Skeletal muscle tissue (tissue), 4 donors: ENCODE results near the gene GPX3. TPM values are rescaled to one million over a fixed set of nuclear protein-coding genes. Genes with fewer than 3 reads are reported as not detected.
A peak's percentile ranks its signal among the peaks of the same experiment; 100 is the strongest.

Source experiments
- H3K27ac ChIP-seq: one replicate; pipeline ENCODE4 v1.7.0; 2013; ENCODE audit warnings: mild to moderate bottlenecking, low read depth, low read length, inconsistent platforms
- H3K27me3 ChIP-seq, 3 donors: one replicate each; pipeline ENCODE4 v1.7.0; 2013; ENCODE audit warnings: low read length in 3 of 3; ENCODE audit not compliant: control insufficient read depth in 3 of 3, insufficient read depth in 3 of 3
- H3K36me3 ChIP-seq, 3 donors: one replicate each; pipeline ENCODE4 v1.7.0; 2013; ENCODE audit warnings: low read length in 3 of 3; ENCODE audit not compliant: control insufficient read depth in 3 of 3, insufficient read depth in 3 of 3
- H3K4me1 ChIP-seq, 3 donors: one replicate each; pipeline ENCODE4 v1.7.0; 2013; ENCODE audit warnings: low read length in 3 of 3, mild to moderate bottlenecking in 3 of 3; ENCODE audit not compliant: control insufficient read depth in 3 of 3, insufficient read depth in 3 of 3
- H3K4me3 ChIP-seq, 3 donors: one replicate each; pipeline ENCODE4 v1.7.0; 2013; ENCODE audit warnings: low read length in 3 of 3
- H3K9ac ChIP-seq, 3 donors: one replicate each; pipeline ENCODE4 v1.7.0; 2013; ENCODE audit warnings: low read length in 3 of 3, mild to moderate bottlenecking in 3 of 3, moderate library complexity in 2 of 3, low read depth in 1 of 3
- H3K9me3 ChIP-seq, 3 donors: one replicate each; pipeline ENCODE4 v1.7.0; 2013; ENCODE audit warnings: low read length in 3 of 3; ENCODE audit not compliant: control insufficient read depth in 3 of 3
- total RNA-seq: library from RNA; depleted of rRNA; stranded (reverse); fragments of >200 nt; gene quantifications from one replicate; pipeline ENCODE4 v1.2.3, GENCODE V29; 2014
- donor health status: Osteomylitis.

Gene GPX3
- total RNA-seq, 1 donor from 2014 or later, result 33.4 TPM

DNA sequence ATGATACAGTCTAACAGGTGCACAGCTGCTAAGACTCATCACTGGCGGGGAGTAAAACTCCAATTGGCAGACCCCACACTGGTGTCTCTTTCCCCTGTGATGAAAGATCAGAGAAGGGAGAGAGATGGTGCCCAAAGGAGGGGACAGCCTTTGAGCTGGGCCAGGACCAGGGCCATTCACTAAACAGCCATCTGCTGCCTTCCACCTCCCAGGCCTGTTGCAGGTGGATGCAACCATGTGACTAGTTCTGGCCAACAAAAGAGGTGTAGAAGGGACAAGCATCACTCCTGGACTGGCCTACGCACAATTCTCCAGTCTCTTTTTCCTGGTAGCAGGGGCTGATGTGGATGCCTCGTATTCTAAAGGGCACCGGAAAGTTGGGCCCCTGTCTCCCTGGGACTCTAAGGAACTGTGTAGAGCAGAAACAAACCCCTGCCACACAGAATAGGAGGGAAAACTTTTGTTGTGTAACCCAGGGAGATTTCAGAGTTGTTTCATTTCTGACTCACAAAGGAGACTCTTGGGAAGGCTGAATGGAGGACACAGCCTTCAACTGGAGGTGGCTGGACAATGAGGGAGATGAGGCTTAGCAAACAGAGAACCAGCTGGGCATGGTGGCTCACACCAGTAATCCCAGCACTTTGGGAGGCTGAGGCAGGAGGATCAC is 33.5 kb downstream of the GPX3 start:
- no peak overlapping the region for H3K27ac ChIP-seq

DNA sequence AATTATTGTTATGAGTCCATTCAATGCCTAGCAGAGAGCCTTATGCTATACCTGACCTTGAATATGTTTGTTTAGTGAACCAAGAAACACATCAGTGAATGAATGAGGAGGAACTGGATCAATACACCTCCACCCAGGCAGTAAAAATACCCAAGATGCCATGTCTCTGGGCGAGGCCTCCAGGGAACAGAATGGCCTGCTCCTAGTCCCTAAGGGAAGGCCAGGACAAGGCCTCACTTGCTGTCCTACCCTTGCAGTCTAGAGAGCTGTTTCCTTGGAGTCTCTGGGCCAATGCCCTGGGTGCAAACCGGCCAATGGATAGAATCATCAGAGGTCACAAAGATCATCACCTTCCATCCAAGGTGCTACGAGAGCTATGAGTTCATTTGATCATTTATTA is 34.3 kb downstream of the GPX3 start:
- no peak overlapping the region for H3K27ac ChIP-seq

More for the DNA sequence above, 33.5 kb downstream of the GPX3 start:
- Histone ChIP-seq H3K36me3 (peaks cover 67 to 75% (median 75%) of the 10 kb centered on the region in 3 donors), H3K9me3 (no peaks in the 10 kb centered on the region), H3K4me3 (no peak overlapping the region), H3K27me3 (no peaks in the 10 kb centered on the region), H3K9ac (peak overlapping the region in 1 of 3 donors; percentile 66), H3K4me1 (peaks cover 22 to 36% (median 31%) of the 10 kb centered on the region in 3 donors)

DNA sequence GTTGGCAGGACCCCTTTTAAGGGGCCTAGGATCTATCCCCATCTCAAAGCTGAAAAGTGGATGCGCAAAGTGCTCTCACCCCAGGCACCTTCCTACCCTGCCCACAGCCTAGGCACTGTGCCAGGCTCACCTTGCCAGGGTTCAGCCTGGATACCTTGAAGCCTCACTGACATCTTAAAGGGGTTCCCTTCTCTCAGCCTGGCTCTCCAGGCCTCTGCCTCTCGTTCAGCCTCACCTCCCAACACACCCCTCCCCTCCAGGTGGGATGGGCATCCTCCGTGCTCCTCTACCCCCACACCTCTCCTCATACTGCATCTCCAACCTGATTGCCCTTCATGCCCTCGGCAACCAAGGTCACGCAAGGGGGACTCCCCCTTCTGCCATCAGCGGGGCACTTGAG is 34.9 kb downstream of the GPX3 start:
- H3K27me3 ChIP-seq, result no peaks in the 10 kb centered on the region
- peaks cover 36 to 50% (median 45%) of the 10 kb centered on the region in 3 donors for H3K4me1 ChIP-seq
- H3K9ac ChIP-seq, result peak overlapping the region in 2 of 3 donors; percentile 24 to 25
- H3K9me3 ChIP-seq, result no peaks in the 10 kb centered on the region
- no peak overlapping the region for H3K4me3 ChIP-seq
- peaks cover 62 to 74% (median 67%) of the 10 kb centered on the region in 3 donors for H3K36me3 ChIP-seq
- H3K27ac ChIP-seq, result no peak overlapping the region

More for the DNA sequence above, 34.3 kb downstream of the GPX3 start:
- Histone ChIP-seq H3K4me3 (no peak overlapping the region), H3K27me3 (no peaks in the 10 kb centered on the region), H3K4me1 (peaks cover 30 to 44% (median 38%) of the 10 kb centered on the region in 3 donors), H3K9me3 (no peaks in the 10 kb centered on the region), H3K36me3 (peaks cover 63 to 74% (median 71%) of the 10 kb centered on the region in 3 donors), H3K9ac (no peak overlapping the region)

DNA sequence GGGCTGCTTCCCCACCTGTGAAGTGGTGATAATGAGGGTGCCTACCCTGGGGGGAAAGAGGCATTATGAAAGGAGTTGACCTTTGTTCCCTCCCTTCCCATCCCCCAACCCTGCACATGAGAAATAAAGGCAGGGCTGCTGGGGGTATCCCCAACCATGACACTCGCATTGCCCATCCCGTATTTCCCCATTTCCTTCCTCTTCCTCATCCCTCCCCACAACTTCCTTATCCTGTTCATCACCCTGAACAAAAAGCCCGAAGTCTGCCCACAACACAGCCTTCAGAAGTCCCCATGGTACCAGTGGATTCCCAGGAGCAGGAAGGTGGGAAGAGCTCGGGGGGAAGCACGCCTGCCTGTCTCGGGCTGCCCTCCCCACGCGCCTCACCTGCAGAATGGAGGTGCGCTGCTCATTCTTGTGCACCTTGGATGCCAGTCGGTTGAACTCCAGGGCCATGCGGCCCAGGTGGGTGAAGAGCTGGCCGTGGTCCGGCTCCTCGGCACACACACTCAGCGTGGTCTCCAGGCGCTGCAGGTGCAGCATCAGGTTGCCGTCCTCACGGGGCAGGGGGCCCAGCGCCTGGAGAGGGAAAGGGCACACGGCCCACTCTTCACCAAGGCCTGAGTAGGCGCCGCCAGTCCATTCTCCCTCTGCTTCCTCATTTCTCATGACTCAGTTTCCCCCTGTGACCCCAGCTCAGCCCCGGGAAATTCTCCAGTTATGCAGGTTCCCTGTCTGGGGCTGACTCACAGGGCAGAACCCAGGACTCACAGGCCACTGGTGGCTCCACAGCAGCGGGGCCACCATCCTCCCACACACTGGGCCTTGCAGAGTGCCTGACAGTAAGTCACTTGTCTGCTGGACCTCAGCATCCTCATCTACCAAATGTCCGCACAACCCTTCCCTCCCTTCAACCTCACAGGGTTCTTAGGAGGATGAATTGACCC is 36.3 kb downstream of the GPX3 start:
- Histone ChIP-seq H3K27ac (no peak overlapping the region), H3K4me1 (peaks cover 40 to 55% (median 55%) of the 10 kb centered on the region in 3 donors)

DNA sequence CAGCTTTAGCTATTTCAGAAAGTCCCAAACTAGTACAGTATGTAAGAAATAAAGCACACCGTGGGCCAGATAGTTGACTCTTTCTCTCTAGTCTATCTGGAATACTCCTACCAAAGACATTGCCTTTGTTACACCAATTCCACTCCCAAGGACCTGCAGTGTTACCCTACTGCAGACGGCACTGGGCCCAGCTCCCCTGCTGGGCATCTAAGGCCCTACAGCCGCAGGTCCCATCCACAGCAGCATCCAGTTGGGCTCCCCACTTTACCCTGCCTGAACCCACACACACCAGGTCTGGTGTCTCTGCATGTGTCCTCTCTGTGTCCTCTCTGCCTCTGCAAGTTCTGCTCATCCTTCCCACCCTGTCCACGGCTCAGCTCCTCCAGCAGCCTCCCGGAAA is 37.9 kb downstream of the GPX3 start:
- Histone ChIP-seq H3K36me3 (peaks cover 70 to 78% (median 75%) of the 10 kb centered on the region in 3 donors), H3K27me3 (no peaks in the 10 kb centered on the region), H3K9ac (peak overlapping the region in 1 of 3 donors; percentile 68), H3K4me3 (no peak overlapping the region), H3K4me1 (peaks cover 47 to 59% (median 58%) of the 10 kb centered on the region in 3 donors), H3K9me3 (no peaks in the 10 kb centered on the region), H3K27ac (peak overlapping the region; percentile 74)

More for the DNA sequence above, 36.3 kb downstream of the GPX3 start:
- Histone ChIP-seq H3K9me3 (no peaks in the 10 kb centered on the region), H3K27me3 (no peaks in the 10 kb centered on the region), H3K9ac (no peak overlapping the region), H3K36me3 (peaks cover 60 to 76% (median 66%) of the 10 kb centered on the region in 3 donors), H3K4me3 (no peak overlapping the region)

DNA sequence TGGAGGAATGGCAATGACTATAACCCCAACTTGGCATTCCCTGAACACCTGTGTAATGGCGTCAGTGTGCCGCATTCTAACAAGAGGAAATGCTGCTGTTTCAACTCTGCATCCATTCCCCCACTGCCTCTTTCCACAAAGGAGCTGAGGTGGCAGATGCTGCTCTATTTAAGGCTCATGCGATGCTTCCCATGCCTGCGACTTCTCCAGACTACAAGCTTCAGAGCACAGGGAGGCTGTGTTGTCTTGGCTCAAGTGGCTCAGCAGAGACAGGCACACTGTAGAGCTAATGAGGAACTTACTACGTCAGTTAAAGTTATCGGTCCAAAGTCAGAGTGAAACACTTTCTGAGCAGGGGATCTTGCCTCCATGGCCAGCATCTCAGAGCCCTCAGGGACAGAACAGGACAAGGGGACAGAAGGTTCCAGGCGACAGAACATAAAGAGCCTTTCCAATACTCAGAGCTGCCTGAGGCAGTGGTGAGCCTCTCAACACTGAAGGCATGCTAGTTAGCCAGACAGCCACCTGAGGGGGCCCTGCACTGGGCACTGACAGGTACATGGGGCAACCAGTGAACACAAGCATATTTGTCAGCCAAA is 38.6 kb downstream of the GPX3 start:
- Histone ChIP-seq H3K27me3 (no peaks in the 10 kb centered on the region), H3K4me3 (no peak overlapping the region), H3K36me3 (peaks cover 68 to 73% (median 69%) of the 10 kb centered on the region in 3 donors), H3K9me3 (no peaks in the 10 kb centered on the region), H3K4me1 (peaks cover 48 to 59% (median 58%) of the 10 kb centered on the region in 3 donors), H3K27ac (peak overlapping the region; percentile 74), H3K9ac (peak overlapping the region in 2 of 3 donors; percentile 15 to 68)

DNA sequence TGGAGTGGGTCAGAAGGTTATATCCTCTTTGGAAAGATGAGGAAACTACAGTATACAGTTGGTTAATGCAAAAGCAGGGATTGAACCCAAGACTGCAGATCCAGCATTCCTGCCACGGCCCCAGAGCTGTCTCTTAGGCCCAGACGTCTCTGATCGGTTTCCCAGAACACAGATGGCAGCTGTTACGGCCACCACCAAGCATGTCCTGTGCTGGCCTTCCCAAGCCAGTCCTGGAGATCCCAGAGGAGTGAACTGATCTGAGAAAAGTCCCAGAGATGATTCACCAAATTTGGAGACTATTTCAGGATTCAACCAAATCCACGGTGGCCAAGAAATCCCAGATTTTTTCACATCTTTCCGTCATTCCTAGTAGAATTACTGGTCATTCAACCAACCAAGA is 40.4 kb downstream of the GPX3 start:
- H3K4me1 ChIP-seq, result peaks cover 57 to 68% (median 66%) of the 10 kb centered on the region in 3 donors
- H3K27me3 ChIP-seq, result no peaks in the 10 kb centered on the region
- no peaks in the 10 kb centered on the region for H3K9me3 ChIP-seq
- H3K9ac ChIP-seq, result no peak overlapping the region
- peak overlapping the region in 1 of 3 donors; percentile 7 for H3K4me3 ChIP-seq
- H3K27ac ChIP-seq, result peak overlapping the region; percentile 74
- H3K36me3 ChIP-seq, result peaks cover 52 to 58% (median 57%) of the 10 kb centered on the region in 3 donors

DNA sequence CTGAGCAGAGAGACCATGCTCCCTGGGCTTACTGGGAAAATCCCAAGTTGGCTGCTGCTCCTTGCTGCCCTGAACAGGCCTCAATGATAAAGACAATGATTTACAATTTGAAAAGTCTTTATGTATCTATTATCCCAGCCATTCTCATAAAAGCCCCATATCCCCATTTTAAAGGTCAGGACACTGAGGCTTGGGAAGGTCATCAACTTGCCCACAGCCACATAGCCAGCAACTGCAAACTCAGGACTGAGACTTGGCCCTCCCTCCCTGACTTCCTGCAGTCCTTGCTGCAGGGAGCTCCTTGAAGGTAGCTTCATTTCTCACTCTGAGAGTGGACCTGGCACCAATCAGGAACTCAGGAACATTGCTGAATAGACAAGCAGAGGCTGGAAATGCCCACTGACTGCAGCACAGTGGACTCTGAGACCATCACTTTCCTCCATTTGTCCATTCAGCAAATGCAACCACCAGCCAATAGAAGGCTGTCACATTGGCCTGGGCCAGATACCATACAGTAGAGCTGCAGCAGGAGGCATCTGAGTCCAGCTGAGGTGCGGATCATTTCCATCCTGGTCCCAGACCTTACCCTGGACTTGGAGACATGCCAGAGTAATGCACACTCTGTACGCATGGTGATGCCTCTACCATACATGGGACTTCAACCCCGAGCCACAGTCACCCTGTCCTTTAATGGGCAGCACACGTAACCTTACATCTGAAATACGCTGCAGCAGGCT is 42.2 kb downstream of the GPX3 start:
- H3K4me1 ChIP-seq, result peaks cover 74 to 86% (median 85%) of the 10 kb centered on the region in 3 donors
- peak overlapping the region; percentile 93 for H3K27ac ChIP-seq
- no peaks in the 10 kb centered on the region for H3K27me3 ChIP-seq
- H3K4me3 ChIP-seq, result peak overlapping the region in 2 of 3 donors; percentile 44 to 66
- peaks cover 38 to 49% (median 47%) of the 10 kb centered on the region in 3 donors for H3K36me3 ChIP-seq
- peak overlapping the region; percentile 28 to 76 (median 48) for H3K9ac ChIP-seq
- H3K9me3 ChIP-seq, result no peaks in the 10 kb centered on the region
